KBM-7 (cell line): Measurements from ENCODE around the gene ZSWIM7.
A peak's percentile ranks its signal among the peaks of the same experiment; 100 is the strongest.

ENCODE experiments used
- DNase-seq: peaks from one replicate; pipeline ENCODE4 v3.0.0-alpha.2; 2015
- in situ Hi-C: fragments of 300-500 bp; cut with MboI; formaldehyde crosslinking; loops from 2 replicates; pipeline ENCODE4 v1.14.3; 2020; ENCODE audit warnings: low sequenced_read_pairs, low pct_unique_long_range_greater_than_20kb, mixed read lengths

ZSWIM7 gene

DNA sequence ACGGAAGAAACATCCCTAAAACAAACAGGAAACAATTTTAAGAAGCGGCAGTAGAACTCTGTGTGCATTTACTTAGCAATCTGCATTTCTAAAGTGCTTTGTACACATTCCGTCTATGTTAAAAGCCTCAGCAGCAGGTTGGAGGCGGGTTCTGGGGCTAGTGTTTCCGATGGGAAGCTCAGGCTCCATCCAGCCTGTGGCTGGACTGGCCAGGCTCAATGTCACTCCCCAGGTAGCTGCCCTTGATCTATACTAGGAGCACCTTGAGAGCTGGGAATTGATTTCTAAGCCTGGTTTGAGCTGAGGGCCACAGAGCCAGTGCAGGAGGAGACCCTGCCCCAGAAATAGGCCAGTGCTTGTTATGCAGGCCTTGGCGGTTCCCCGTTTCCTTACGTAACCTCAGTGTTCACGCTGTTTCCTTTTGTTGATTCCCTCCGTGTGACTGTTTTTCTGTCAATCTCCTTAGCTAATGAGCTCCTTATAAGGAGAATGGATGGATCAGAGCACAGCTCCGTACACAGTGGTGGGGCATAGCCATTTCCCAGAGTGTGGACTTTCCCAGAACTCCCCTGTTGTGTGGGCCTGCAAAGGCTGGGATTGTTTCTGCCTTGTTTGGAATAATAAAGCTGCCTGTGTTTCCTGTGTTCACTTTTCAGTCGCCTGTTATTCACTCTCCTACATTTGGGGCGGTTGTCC is 33.2 kb downstream of the ZSWIM7 start:
- in situ Hi-C loops: no loop called here
- DNase-seq: peak; percentile 34

DNA sequence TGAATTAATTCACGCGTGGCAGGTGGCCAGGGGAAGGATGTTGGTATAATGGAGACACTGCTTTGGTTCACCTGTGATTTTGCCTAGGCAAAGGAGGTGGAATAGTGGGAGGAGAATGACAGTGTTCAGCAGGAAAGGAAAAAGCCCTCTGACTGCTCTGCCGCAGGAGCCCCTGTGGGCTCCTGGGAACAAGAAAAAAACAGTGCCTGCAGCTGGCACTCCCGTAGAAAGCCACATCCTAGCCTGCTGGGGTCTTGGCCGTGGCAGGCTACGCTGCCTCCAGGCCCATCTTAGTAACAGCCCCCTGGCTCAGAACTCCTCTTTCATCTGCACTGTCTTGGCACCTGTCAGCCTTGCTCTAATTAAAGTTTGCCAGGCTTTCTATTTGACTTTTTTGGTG is 34.0 kb downstream of the ZSWIM7 start:
- no peak for DNase-seq
- in situ Hi-C loops: no loop called here

DNA sequence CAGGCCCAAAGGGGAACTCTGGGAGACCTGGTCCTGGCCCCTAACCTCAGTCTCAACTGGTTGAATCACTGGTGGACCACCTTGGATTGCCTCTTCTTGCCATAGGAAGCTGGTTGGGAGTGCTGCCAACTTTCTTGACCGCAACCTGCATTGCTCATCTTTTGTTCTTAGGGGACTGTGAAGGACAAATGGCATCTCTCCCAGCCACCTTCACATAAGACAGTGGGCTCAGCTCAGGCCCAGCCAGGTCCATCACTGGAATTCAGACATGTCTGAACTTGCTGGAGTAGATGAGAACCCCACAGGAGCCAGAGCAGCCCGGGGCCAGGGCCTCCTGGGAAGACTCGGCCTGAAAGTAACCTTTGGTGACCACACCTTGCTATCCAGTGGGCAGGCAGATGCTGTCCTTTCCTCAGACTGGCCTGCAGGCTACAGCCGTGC is 35.8 kb downstream of the ZSWIM7 start:
- in situ Hi-C loops: no loop called here
- DNase-seq: no peak

DNA sequence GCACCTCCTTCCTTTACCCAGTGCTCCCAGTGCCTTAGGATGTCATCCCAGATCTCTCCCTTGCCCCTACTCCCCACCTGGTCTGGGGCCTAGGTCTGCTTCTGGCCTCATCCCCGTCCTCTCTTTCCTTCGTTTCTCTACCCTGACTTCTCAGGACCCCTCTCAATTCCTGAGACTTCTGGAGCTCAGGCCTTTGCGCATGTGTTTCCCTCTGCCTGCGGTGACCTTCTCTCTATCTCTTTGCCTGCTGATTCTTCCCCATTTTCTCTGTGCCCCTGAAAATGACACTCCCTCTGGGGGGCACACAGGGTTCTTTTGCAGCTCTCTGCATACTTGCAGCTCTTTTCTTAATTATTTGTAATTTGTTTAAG is 41.0 kb downstream of the ZSWIM7 start:
- no peak for DNase-seq
- in situ Hi-C loops: no loop called here

DNA sequence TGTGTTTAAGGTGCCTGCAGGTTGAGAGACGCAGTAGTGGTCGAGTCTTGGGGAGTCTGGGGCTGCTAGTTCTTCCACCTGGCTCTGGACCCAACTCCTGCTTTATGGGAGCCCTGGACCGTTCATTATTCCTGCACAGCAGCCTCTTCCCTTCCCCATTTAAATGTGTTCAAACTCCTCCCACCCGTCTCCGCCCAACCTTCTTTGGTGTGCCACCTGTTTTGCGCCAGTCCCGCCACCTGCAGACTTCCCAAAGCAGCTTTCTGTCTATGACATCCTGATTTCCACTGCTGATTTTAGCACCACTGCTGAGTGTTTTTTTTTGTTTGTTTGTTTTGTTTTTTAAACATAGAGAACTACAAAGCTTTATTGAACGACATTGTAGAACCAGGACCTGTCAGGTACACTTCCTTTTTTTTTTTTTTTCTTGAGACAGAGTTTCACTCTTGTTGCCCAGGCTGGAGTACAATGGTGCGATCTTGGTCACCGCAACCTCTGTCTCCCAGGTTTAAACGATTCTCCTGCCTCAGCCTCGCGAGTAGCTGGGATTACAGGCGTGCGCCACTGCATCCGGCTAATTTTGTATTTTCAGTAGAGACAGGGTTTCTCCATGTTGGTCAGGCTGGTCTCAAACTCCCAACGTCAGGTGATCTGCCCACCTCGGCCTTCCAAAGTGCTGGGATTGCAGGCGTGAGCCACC is 41.7 kb downstream of the ZSWIM7 start:
- in situ Hi-C loops: no loop called here
- DNase-seq: no peak

DNA sequence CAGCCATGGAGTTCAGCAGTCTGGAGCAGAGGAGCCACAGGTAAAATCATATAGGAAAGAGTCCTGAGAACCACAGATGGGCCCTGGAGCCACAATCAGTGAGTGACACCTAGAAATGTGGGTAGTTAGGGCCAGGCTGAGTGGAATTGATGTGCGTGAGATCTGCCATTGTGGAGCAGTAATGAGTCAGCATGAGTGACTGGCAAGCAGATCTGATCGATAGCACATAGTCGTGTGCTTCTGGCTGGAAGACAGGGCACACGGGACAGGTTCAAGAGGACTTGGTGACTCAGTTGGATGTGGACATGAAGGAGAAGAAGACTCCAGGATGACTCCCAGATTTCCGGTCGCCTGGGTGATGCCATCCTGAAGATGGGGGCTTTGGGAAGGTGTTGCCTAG is 42.3 kb downstream of the ZSWIM7 start:
- in situ Hi-C loops: no loop called here
- no peak for DNase-seq

DNA sequence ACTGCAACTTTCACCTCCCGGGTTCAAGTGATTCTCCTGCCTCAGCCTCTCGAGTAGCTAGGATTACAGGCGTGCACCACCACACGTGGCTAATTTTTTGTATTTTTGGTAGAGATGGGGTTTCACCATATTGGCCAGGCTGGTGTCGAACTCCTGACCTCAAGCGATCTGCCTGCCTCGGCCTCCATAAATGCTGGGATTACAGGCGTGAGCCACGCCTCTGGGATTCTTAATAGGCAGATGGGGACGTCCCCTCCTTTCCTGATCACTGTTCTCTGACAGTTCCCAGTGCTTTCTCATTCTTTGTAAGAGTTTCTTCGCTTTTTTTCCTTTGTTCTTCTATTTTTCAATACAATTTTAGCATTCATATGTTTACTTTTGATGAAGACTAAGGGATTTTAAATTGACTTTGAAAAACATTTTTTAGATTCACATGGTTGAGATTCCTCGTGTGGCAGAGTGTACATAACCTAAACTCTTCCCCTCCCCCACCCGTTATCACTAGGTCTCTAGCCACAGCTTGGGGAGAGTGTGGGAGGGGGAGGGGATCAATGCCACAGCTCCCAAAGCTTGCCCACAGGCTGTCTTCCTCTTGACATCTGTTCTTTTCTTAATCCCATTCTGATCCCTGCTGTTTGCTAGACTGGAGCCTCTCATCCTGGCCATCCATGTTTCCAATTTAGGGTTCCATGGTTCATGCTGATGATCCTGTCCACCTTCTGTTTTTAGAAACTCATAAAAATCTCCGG is 43.5 kb downstream of the ZSWIM7 start:
- DNase-seq: peak; percentile 75
- in situ Hi-C loops: no loop called here

DNA sequence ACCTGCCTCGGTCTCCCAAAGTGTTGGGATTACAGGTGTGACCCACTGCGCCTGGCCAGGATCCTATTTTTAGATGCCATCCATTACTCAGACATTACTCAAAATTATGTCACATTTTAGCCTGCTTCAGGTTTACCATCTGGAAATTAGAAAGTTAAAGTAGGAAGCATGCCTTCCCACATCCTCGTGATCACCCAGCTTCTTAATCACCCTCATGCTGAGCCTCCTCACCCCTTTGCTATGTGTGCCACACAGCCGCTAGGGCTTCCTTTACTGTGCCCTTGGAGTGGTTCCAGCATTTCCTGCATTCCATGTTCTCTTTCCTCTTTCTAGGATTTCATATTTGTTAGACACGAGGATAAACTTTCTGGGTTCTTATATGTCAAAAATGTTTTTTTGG is 45.3 kb downstream of the ZSWIM7 start:
- no peak for DNase-seq
- in situ Hi-C loops: no loop called here

DNA sequence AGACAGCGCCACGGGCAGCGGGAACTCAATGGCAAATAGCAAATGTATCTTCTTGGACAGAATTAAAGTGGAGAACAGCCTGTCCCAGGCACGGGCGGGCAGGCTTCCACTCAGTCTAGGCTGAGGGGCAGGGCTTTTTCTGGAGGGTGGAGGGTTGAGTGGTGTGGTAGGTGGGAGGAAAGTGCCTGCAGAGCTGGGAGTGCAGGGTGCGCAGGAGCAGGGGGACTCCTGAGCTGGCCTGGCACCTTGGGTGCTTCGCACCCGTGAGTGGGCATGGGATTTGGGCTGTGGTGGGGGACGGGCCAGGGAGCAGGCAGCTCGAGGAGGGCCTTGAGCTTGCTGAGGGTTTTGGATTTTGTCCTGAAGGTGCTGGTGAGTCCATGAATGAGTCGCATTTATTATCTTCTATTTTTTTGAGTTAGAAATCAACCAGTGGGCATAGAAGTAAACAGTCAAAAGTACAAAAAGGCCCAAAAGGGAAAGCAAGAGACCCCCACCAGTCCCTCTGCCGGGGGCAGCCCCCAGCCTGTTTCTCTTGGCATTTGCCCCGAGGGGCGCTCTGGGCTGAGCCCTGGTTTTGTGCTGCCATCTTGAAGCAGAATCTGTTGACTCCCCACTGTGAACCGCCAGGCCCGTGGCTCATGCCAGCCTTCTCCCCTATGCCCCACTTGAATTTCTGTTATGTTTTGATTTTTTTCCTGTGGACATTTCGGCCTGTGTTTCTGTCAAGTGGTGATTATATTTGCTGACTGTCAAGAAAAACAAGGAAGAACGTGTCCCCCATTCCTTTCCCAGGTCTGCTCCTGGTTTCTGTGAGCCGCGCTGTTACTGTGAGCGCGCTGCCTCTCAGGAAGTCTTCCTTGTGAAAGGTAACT is 46.4 kb downstream of the ZSWIM7 start:
- DNase-seq: no peak
- in situ Hi-C loops: no loop called here

DNA sequence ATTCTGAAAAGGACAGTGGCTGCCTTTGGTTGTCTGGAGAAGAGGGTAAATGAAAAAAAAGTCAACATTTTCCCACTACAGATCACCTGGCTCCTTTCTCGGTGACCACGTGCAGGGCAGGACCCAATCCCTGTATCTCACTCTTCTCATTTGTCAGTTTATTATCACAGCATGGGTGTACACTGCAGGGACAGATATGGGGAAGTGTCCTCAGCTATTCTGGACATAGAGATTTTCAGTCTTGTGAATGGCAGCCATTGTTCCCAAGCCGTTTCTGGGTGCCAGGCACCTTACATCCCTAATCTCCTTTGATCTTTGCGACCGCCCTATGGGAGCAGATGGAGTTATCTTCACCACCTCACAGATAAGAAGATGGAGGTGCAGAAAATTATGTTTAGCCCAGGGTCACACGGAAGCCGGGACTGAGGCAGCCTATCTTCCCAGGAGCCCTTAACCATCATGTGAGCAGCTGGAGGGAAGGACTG is 47.4 kb downstream of the ZSWIM7 start:
- DNase-seq: no peak
- in situ Hi-C loops: no loop called here

DNA sequence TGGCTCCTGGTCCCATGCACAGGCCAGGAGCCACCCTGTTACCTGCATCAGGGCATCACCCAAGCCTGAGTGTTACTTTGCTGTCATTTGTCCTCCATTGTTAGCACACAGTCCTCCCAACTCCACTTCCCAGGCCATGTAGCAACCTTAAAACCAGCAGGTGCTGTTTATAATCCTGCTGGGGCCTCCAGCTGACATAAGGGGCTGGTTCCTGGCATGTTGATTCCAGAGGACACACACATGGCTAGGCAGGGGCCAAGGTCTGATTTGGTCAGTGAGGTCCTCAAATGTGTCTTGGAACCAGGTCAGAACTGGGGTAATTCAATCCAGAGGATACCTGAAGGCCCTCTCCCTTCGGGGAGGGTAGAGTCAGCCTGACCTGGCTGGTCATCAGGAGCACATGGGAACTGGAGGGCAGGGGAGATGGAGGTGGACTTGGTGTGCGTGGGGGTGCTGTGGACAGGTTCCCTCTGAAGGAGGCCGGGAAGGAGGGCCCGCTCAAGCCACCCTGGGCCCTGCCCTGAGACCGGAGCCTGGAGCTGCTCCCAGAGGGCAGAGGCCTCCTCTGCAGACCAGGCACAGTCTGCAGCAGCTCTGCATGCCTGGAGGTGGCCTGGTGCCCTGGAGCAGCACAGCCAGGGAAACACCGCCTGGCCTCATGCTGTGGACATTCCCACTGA is 48.0 kb downstream of the ZSWIM7 start:
- in situ Hi-C loops: no loop called here
- no peak for DNase-seq

DNA sequence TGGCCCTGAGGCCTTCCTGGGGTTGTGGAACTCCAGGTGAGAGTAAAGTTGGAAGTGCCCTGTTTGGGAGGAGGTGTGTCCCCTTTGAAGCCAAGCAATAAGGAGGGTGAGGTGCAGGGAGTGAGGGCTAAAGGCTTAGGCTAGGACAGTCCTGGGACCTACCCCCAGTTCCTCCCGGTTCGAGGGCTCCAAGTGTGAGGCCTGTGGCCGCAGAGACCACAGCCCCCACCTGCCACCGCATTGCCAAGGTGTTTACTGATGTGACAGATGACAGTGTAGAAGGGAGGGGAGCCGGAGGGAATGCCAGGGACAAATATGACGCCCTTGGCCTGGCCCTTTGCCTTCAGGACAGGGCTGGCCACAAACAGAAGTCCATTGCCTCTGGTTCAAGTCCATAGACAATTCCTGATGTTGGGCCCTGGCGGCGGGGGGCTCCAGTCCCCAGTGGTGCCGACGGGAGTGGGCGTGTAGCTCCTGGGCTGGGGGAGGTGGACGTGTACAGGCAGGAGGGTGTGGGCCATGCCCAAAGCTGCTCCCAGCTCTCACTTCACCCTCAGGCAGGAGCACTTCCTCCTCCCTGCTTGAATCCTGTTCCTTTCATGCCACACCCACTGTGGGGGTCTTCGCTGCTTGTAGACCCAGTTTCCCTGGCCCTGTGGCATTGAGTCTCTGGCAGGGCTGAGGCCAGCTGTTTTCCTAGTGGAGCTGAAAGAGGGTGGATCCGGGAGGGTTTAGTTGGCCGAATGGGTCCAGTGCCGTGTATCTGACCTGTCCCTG is 51.3 kb downstream of the ZSWIM7 start:
- no peak for DNase-seq
- in situ Hi-C loops: no loop called here

DNA sequence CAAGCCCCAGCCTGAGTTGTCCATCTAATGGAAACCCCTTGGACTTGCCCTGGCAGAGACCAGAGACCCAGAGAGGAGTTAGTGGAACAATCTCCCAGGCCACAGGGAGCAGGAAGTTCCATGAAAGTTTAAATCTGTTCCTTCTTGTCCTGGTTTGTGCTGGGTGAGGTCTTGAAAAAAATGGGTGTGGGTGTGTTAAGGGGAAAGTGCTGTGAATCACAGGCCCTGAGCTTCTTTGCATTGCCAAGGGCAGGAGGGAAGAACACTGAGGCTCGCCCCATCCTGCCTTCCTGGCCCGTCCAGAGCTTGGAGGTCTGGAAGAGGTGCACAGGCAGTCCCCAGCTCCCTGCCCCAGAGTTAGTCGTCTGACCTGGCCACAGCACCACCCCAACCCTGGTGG is 52.2 kb downstream of the ZSWIM7 start:
- DNase-seq: no peak
- in situ Hi-C loops: no loop called here

DNA sequence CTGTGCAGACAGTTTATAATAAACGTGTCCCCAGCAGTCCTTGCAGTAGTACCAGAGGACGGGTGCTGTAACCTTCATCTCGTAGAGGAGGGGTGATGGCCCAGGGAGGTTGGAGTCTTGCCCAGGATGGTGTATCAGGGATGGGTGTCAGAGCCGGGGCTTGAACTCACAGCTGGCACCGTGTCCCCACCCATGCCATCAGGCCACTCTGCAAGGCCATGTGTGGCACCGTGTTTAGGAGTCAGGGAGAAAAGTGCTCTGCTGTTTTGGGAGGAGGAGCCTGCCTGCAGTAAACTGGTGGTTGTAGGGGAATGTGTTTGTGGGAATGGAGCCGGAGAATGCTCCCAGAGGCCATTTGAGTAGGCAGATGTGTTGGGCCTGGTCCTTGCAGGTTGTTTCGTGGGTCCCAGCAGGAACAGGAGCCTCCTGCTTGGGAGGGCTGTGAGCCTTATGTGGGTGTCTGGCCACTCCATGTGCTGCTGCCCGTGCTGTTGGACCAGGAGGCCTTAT is 52.8 kb downstream of the ZSWIM7 start:
- DNase-seq: no peak
- in situ Hi-C loops: no loop called here

DNA sequence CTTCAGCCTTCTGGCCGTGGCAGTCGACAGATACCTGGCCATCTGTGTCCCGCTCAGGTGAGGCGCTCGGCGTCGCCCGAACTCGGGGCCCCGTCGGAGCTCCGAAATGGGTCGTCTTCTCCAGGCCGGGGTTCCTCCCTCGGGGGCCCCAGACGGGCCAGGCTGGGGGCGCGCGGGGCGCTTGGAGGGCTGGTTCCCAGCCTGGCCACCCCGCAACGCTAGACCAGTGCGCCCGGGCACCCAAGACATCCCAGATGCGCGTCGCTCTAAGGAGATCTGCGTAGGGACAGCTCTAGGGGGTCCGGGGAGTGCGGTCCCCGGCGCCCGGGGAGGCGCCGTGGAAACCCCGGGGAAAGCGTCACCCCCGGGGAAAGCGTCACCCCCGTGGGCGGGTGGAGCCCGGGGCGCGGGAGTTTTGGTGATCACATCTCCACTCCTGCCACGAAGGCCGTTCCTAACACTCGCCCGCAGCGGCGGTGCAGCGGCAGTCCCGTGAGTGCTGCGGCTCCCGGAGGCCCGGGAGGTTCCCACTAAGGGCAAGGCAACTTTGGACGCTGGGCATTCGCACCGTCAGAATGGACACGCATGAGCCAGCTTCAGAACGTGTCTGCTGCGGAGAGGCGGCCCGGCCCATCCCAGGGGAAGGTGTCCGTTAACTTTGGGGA is 53.8 kb downstream of the ZSWIM7 start:
- no peak for DNase-seq
- in situ Hi-C loops: no loop called here

DNA sequence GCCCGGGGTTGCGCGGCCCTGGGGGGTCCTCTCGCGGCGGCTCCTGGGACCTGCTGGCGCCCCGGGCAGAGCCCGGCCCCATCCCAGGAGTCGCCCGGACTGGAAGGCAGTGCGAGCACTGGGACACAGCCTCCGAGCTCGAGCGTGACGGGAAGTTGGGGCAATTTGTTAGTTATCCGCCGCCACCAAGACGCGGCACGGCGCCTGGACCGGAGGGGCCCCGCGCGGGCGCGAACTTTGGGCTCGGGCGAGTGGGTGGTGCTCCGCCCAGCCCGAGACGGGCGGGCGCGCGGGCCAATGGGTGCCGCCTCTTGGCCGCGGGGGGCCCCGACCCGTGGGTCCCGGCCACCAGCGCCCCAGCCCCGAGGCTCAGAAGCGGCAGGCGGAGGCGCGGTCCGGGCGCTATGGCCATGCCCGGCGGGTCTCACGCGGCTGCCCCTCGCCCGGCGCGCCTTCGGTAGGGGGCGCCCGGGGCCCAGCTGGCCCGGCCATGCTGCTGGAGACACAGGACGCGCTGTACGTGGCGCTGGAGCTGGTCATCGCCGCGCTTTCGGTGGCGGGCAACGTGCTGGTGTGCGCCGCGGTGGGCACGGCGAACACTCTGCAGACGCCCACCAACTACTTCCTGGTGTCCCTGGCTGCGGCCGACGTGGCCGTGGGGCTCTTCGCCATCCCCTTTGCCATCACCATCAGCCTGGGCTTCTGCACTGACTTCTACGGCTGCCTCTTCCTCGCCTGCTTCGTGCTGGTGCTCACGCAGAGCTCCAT is 54.6 kb downstream of the ZSWIM7 start, which contains the start of gene ADORA2B:
Gene ADORA2B (plus strand): TSS at position 372 of the 768 bp plus-strand sequence. CDS start 119 bp downstream, at position 491.
- in situ Hi-C loops: no loop called here

More for the DNA sequence above, 54.6 kb downstream of the ZSWIM7 start, which contains the start of gene ADORA2B:
- peak; percentile 76 for DNase-seq
